HG02943 (cell line): ENCODE data around the gene FGF12.
A peak's percentile ranks its signal among the peaks of the same experiment; 100 is the strongest.

ENCODE experiments used
- ATAC-seq: cut with Tn5 transposase; IDR thresholded peaks from one replicate; pipeline ENCODE4 v1.9.1; 2021; ENCODE audit warnings: mild to moderate bottlenecking, low read depth, moderate library complexity; ENCODE audit not compliant: unreplicated experiment

Gene FGF12

GRCh38 chr3:192687488-192688152, 39.7 kb downstream of the FGF12 start:
- ATAC-seq = no peak

DNA sequence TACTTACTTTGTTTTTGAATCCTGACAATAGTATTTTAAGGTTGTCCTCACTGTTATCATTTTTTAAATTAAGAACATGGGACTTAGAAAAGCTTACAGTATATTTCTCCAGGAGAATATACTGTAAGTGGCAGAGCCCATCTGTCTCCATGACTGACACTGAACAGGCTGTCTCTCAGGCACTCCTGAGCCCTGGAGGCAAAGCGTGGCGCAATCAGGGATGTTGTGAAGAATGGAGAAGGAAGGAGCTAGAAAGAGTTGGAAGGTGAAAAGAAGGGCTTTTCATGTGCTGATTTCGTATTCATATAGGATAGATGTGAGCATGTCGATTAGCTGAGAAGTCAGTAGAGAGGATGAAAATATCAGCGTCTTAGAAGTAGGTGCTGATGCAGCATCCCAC, 41.5 kb downstream of the FGF12 start:
- no peak for ATAC-seq

DNA sequence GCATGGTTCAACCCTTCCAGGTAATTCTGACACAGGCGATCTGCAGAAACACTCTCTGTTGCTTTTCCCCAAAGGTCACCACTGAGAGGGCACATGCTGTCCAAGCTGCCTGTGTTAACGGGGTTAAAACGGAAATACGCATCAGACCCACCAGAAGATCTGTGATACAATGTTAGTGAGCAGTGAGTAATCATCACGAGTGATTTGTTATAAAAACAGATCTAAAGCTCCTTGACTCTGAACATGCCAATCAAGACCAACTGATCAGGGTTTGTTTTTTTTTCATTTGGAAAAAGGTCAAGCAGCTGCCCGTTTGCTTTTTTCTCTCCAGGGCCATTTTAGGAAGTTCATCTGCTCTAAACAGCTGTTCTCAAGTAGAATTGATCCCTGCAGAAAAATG, 43.2 kb downstream of the FGF12 start:
- ATAC-seq = no peak

- peak; percentile 76 for ATAC-seq
Observed at GRCh38 chr3:192675958-192676649, 51.2 kb downstream of the FGF12 start.

DNA sequence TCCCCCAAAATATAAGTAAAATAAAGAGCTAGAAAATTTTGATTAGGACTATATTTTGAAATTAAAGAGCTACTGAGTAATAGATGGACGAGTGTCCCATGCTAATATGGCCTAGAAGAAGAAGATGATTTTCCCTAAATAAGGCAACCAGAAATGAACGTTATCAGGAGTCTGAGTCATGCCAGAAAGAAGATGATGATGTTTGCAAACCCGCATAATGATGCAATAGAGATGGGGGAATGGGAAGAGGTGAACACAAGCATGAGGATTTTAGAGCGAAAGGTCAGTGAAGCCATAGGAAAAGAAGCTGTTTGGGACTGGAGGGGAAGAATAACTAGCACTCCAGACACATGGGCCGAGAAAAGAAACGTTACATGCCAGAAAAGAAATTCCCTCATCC, 71.7 kb downstream of the FGF12 start:
- no peak for ATAC-seq

- ATAC-seq = no peak
Observed at GRCh38 chr3:192655040-192655439, 72.3 kb downstream of the FGF12 start.

GRCh38 chr3:192653862-192654261, 73.5 kb downstream of the FGF12 start:
- ATAC-seq = no peak

GRCh38 chr3:192652727-192653126, 74.6 kb downstream of the FGF12 start:
- ATAC-seq = no peak

DNA sequence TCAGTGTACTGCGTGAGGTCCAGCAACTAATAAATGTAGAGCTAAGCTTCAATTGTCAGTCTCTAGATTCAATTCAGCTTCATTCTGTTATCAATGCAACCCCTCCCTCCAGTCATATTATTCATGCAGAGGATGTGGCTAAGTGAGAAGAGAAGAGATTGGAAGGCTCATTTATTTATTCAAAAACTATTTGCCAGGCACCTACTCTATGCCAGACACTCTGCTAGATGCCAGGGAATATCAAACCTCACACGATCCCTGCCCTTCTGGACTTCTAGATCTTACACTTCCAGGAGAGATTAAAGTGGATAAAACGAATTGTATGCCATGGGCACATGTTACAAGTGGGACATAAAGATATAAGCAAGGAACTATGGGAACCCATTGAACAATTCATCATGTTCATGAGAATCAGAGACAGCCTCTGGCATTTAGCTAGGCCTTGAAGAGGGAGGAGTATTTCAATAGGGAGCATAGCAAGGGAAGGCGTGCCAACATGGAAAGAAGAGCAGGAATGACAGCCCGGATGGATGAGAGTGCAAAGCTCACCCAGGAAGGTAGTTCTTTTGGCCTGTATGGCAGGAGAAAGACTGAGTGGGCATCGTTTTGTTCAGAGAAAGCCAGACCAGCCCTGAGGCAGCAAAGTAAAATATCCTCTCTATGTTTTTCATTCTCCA, 75.4 kb downstream of the FGF12 start:
- ATAC-seq = no peak

DNA sequence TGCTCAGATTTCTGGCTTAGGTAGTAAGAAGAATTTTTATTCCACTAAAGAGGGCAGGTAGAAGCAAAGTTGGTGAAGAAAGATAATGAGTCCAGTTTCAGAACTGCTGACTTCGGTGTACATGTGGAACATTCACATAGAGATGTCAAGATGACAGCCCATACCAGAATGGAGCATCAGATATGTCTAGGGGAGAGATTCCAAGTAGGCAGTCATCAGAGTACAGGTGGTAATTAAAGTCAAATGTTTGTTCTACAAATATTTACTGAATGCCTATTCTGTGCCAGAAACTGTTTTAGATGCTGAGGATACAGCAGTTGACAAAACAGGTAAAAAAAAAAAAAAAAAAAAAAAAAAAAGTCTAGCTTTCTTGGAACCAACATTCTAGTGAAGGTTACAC, 81.9 kb downstream of the FGF12 start:
- no peak for ATAC-seq

DNA sequence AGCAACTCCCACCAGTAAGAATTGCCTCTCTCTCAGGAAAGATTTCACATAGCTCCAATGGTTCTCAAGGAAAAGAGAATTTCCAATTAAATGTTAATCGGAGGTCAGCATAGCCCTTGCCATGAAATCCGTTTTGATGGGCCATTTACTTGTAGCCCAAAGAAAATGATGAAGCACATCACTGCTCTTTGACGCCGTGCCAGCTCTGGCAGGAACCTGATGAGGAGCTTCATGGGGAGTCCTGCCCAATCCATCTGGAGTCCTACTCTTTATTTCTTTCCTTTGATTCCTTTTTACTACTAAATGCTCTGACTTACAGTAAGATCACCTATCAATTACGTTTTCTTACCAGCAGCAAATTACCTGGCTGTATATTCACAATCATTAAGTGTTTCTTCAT, 84.7 kb downstream of the FGF12 start:
- ATAC-seq = no peak

DNA sequence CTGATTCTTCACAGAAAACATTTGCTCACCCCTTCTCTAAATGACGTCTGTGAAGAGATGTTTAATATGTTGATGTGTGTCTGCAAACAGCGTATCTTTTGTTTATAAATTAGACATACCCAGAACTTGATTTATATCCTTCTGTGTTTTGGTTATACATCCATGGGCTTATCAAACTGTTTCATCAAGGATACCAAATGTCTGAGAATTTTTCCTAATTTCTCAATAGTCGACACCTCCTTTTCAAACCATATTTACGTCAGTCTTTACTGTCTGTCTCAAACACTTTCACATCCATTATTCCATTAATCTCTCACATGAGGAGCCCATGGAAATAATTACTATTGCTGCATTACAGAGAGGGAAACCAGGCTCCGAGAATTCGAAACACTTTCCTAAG, 85.4 kb downstream of the FGF12 start:
- no peak for ATAC-seq

DNA sequence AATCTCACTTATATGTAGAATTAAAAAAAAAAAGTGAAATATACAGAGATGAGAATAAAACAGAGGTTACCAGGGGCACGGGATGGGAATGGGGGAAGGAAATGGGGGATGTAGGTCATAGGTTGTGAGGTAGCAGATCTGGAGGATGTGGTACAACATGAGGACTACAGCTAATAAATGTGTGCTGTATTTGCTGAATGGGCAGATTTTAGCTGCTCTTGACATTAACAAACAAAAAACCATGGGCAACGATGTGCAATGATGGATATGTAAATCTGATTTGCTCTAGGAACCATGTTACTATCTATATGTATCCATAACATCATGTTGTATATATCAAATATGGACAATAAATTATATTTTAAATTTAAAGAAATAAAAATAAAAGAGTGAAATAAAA, 87.4 kb downstream of the FGF12 start:
- ATAC-seq = no peak

- no peak for ATAC-seq
Observed at GRCh38 chr3:192637803-192638202, 89.5 kb downstream of the FGF12 start.

- ATAC-seq = no peak
Observed at GRCh38 chr3:192636517-192637444, 90.6 kb downstream of the FGF12 start.

- ATAC-seq = no peak
Observed at GRCh38 chr3:192629429-192629828, 97.9 kb downstream of the FGF12 start.

- no peak for ATAC-seq
Observed at GRCh38 chr3:192621909-192622308, 105.4 kb downstream of the FGF12 start.

DNA sequence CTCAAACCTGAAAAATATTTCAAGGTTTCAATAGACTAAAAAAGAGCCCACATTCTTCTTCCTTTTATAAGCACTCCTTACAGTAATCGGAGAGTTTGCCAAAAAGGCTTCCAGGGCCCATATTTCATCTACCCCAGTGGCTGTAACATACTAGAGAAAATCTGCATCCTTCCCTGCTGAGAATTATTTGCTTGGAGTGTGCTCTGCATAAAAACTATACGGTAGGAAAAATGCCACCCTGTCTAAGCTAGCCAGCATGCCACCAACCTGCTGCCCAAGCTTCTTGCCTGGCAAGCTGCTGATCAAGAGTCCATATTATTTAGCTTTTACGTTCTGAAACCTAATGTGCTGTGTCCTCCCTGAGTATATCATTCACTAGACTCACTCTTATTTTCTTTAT, 107.1 kb downstream of the FGF12 start:
- no peak for ATAC-seq

DNA sequence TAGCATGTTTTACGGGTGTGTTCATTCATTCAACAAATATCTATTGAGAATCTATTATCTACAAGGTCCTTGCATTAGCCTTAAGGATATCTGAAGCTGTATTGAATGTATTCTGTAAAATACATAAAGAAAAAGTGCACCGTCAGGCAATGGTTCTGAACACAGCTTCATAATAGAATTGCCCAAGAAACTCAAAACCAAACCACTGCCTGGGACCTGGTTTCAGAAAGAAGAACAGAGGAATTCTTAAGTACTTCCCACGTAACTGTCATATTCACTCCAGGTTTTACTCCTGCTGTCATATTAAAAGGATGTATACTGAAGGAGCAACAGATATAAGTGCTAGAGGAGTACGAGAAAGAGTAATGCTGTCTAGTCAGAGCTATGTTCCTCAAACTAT, 115.9 kb downstream of the FGF12 start:
- ATAC-seq = no peak

- no peak for ATAC-seq
Observed at GRCh38 chr3:192608726-192609600, 118.4 kb downstream of the FGF12 start.
